ENCODE data around the gene SLC27A3. TPM values are rescaled to one million over a fixed set of nuclear protein-coding genes. Genes with fewer than 3 reads are reported as not detected.
A peak's percentile ranks its signal among the peaks of the same experiment; 100 is the strongest.

SLC27A3 gene
- total and polyA plus RNA-seq, 9 of the 15 experiments (the other 6 are each of a cell fraction or from before 2014, with no cell fraction given) = 0.57 to 5.2 (median 2.8) TPM

- TF ChIP-seq ZNF165 (CRISPR knock-in tag; IDR thresholded peaks at IDR 0.05; ENCODE audit: borderline replicate concordance) (no peak), HNRNPH1 (optimal IDR thresholded peaks at IDR 0.05; ENCODE audit: low read depth, low read length) (no peak), ZFP36 (IDR thresholded peaks at IDR 0.05; ENCODE audit: low read depth, low read length, partially characterized antibody) (no peak), GATA2 (CRISPR knock-in tag; IDR thresholded peaks at IDR 0.05) (no peak), TCF3 (CRISPR knock-in tag; IDR thresholded peaks at IDR 0.05) (peak; percentile 87), CREM (IDR thresholded peaks at IDR 0.05; ENCODE audit: low read depth) (no peak), CXXC5 (CRISPR knock-in tag; IDR thresholded peaks at IDR 0.05) (0 out of 2 replicates have a peak, but pooled peaks have one; percentile 33), CBFA2T2 (conservative IDR thresholded peaks at IDR 0.05) (peak; percentile 91), MCM3 (IDR thresholded peaks at IDR 0.05) (no peak), IRF2 (CRISPR knock-in tag; IDR thresholded peaks at IDR 0.05) (no peak), ZBTB12 (CRISPR knock-in tag; IDR thresholded peaks at IDR 0.05) (no peak), ZBTB34 (CRISPR knock-in tag; IDR thresholded peaks at IDR 0.05) (no peak), TRIM28 (IDR thresholded peaks at IDR 0.05) (no peak), POLR2AphosphoS5 (IDR thresholded peaks at IDR 0.05; ENCODE audit: control insufficient read depth, insufficient read depth, low read depth, low read length) (peak; percentile 61; the same call in 1 of the 2 replicates), CTBP1 (IDR thresholded peaks at IDR 0.05; ENCODE audit: borderline replicate concordance) (peak; percentile 30; the same call in 1 of the 2 replicates), ZNF354B (CRISPR knock-in tag; IDR thresholded peaks at IDR 0.05) (no peak), EGR1 (conservative IDR thresholded peaks at IDR 0.05) (no peak), FOXJ2 (tag; IDR thresholded peaks at IDR 0.05) (no peak), HDGF (IDR thresholded peaks at IDR 0.05) (no peak), OTX1 (CRISPR knock-in tag; IDR thresholded peaks at IDR 0.05) (no peak), ZNF766 (CRISPR knock-in tag; conservative IDR thresholded peaks at IDR 0.05) (no peak), SMAD4 (CRISPR knock-in tag; conservative IDR thresholded peaks at IDR 0.05) (0 out of 2 replicates have a peak, but pooled peaks have one; percentile 23), RFX5 (IDR thresholded peaks at IDR 0.05; ENCODE audit: low read depth, low read length) (no peak)
- TF ChIP-seq, protein P1, sequence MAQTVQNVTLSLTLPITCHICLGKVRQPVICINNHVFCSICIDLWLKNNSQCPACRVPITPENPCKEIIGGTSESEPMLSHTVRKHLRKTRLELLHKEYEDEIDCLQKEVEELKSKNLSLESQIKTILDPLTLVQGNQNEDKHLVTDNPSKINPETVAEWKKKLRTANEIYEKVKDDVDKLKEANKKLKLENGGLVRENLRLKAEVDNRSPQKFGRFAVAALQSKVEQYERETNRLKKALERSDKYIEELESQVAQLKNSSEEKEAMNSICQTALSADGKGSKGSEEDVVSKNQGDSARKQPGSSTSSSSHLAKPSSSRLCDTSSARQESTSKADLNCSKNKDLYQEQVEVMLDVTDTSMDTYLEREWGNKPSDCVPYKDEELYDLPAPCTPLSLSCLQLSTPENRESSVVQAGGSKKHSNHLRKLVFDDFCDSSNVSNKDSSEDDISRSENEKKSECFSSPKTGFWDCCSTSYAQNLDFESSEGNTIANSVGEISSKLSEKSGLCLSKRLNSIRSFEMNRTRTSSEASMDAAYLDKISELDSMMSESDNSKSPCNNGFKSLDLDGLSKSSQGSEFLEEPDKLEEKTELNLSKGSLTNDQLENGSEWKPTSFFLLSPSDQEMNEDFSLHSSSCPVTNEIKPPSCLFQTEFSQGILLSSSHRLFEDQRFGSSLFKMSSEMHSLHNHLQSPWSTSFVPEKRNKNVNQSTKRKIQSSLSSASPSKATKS (CRISPR knock-in tag; IDR thresholded peaks at IDR 0.05) = no peak
- TF ChIP-seq, protein P2, sequence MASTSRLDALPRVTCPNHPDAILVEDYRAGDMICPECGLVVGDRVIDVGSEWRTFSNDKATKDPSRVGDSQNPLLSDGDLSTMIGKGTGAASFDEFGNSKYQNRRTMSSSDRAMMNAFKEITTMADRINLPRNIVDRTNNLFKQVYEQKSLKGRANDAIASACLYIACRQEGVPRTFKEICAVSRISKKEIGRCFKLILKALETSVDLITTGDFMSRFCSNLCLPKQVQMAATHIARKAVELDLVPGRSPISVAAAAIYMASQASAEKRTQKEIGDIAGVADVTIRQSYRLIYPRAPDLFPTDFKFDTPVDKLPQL (IDR thresholded peaks at IDR 0.05; ENCODE audit: extremely low read depth, insufficient read length) = no peak
- TF ChIP-seq, protein P3, sequence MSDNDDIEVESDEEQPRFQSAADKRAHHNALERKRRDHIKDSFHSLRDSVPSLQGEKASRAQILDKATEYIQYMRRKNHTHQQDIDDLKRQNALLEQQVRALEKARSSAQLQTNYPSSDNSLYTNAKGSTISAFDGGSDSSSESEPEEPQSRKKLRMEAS (CRISPR knock-in tag; IDR thresholded peaks at IDR 0.05) = no peak
Observed at GRCh38 chr1:153778824-153779519, 3.8 kb downstream of the SLC27A3 start (continued).

Measured in K562 (cell line).